Osteocyte (in vitro differentiated cells): ENCODE data around the gene ITPKB. TPM values are rescaled to one million over a fixed set of nuclear protein-coding genes. Genes with fewer than 3 reads are reported as not detected.

Experiments used
- DNase-seq: peaks from one replicate; pipeline ENCODE4 v3.0.0; 2021; ENCODE audit warnings: mixed read lengths; ENCODE audit not compliant: unreplicated experiment; ENCODE audit errors: extremely low spot score
- H3K27ac Mint-ChIP-seq: one replicate; pipeline ENCODE4 v1.8.0; 2021; ENCODE audit warnings: mild to moderate bottlenecking, mixed read lengths; ENCODE audit not compliant: unreplicated experiment
- H3K27me3 Mint-ChIP-seq: one replicate; pipeline ENCODE4 v1.8.0; 2021; ENCODE audit warnings: mixed read lengths; ENCODE audit not compliant: unreplicated experiment
- H3K36me3 Mint-ChIP-seq: one replicate; pipeline ENCODE4 v1.8.0; 2021; ENCODE audit warnings: mixed read lengths; ENCODE audit not compliant: unreplicated experiment
- H3K4me1 Mint-ChIP-seq: one replicate; pipeline ENCODE4 v1.8.0; 2021; ENCODE audit warnings: mixed read lengths; ENCODE audit not compliant: unreplicated experiment
- H3K4me3 Mint-ChIP-seq: one replicate; pipeline ENCODE4 v1.8.0; 2021; ENCODE audit warnings: mild to moderate bottlenecking, moderate library complexity, mixed read lengths; ENCODE audit not compliant: unreplicated experiment
- H3K9me3 Mint-ChIP-seq: one replicate; pipeline ENCODE4 v1.8.0; 2021; ENCODE audit warnings: mixed read lengths; ENCODE audit not compliant: unreplicated experiment
- total RNA-seq: library from RNA; stranded (reverse); gene quantifications from 2 replicates; pipeline ENCODE4 v1.2.1, GENCODE V29; 2021
- TF ChIP-seq, protein P1 (sequence below): fragments of 200-600 bp; sonication (generic); IDR thresholded peaks from 2 replicates; pipeline ENCODE4 v1.5.0; 2021; ENCODE audit warnings: antibody characterized with exemption, mild to moderate bottlenecking, moderate library complexity

Gene ITPKB
- total RNA-seq, 1 donor from 2014 or later, result 28.3 TPM

DNA sequence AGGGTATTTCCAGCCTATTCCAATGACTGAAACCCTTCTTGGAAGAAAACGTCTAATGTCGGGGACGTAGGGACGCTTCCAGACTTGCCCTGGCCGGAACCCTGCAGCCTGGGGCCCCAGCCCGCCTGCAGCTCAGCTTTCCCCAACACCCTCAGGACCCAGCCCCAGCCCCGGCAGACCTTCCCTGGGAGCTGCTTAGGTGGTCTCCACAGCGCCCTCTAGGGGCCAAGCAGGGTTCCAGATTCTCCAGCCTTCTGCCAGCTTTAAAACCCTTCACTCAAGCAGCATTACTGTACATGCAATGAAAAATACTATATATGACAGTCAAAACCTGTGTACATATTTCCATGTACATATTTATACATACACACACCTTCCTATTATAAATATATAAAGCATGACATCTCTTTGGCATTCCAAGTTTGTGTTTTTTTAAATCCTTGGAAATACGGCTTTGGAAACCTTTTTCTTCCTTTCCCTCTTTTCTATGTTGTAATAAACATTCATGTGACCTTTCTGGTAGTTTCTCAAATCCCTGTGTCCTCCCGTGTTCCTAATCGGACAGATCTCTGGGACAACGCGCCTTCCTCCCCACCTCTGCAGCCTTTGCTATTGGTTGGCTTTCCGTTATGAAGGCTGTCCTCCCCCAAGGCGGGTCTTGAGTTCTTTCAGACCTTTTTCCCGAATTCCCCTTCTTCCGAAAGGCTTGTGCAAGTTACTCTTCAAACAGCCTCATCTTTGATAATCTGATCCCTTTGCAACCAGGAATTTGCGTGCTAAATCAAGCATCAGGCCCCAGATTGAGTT lies 130.2 kb downstream of the ITPKB start:
- Mint-ChIP-seq H3K4me1 (peaks cover 14% of the 10 kb centered on the region), H3K4me3 (no peak overlapping the region), H3K9me3 (no peaks in the 10 kb centered on the region), H3K27me3 (peaks cover 27% of the 10 kb centered on the region), H3K27ac (no peak overlapping the region), H3K36me3 (no peaks in the 10 kb centered on the region)
- DNase-seq, result no peak
- TF ChIP-seq, protein P1, sequence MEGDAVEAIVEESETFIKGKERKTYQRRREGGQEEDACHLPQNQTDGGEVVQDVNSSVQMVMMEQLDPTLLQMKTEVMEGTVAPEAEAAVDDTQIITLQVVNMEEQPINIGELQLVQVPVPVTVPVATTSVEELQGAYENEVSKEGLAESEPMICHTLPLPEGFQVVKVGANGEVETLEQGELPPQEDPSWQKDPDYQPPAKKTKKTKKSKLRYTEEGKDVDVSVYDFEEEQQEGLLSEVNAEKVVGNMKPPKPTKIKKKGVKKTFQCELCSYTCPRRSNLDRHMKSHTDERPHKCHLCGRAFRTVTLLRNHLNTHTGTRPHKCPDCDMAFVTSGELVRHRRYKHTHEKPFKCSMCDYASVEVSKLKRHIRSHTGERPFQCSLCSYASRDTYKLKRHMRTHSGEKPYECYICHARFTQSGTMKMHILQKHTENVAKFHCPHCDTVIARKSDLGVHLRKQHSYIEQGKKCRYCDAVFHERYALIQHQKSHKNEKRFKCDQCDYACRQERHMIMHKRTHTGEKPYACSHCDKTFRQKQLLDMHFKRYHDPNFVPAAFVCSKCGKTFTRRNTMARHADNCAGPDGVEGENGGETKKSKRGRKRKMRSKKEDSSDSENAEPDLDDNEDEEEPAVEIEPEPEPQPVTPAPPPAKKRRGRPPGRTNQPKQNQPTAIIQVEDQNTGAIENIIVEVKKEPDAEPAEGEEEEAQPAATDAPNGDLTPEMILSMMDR, result peak; percentile 80

DNA sequence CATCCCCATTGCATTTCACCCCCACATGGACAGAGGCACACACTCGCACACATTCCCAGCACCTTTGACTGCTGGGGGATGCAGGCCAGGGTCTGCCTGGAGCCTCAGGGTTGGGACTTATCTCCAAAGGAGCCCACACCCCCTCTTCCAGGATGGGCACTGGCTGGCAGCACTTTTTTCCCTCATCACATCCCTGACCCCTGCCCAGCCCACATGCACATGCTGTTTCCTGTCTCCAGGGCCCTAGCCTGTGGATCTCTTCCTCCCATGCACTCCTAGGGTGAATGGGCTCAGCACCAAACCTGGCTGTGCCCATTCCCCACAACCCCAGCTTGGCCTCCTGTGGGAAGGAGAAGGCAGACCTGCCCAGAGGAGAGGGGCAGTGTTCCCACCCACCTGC lies 131.3 kb downstream of the ITPKB start:
- peaks cover 24% of the 10 kb centered on the region for H3K4me1 Mint-ChIP-seq

DNA sequence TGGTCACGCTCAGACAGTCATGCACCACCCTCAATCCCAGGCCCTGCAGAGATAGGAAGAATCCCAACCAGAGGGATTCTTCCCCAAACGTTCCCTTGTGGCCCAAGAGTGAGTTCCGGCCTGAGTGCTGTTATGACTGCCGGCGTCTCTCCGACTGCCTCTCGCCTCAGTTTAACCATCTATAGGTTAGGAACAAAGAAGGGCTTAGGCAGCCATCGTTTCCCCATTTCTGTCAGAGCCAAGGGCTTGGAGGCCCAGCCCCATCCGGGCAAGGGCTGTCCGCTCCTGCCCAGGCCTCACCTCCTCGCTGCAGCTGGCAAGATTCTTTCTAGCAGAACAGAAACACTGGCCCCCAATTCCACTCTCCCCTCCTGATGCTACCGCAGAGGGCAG lies 131.8 kb downstream of the ITPKB start:
- no peak overlapping the region for H3K27ac Mint-ChIP-seq
- peaks cover 29% of the 10 kb centered on the region for H3K4me1 Mint-ChIP-seq

More for the DNA sequence above, 131.3 kb downstream of the ITPKB start:
- Mint-ChIP-seq H3K4me3 (no peak overlapping the region), H3K27ac (no peak overlapping the region), H3K9me3 (no peaks in the 10 kb centered on the region), H3K27me3 (peaks cover 19% of the 10 kb centered on the region), H3K36me3 (no peaks in the 10 kb centered on the region)
- no peak for DNase-seq
- TF ChIP-seq, protein P1, result no peak

DNA sequence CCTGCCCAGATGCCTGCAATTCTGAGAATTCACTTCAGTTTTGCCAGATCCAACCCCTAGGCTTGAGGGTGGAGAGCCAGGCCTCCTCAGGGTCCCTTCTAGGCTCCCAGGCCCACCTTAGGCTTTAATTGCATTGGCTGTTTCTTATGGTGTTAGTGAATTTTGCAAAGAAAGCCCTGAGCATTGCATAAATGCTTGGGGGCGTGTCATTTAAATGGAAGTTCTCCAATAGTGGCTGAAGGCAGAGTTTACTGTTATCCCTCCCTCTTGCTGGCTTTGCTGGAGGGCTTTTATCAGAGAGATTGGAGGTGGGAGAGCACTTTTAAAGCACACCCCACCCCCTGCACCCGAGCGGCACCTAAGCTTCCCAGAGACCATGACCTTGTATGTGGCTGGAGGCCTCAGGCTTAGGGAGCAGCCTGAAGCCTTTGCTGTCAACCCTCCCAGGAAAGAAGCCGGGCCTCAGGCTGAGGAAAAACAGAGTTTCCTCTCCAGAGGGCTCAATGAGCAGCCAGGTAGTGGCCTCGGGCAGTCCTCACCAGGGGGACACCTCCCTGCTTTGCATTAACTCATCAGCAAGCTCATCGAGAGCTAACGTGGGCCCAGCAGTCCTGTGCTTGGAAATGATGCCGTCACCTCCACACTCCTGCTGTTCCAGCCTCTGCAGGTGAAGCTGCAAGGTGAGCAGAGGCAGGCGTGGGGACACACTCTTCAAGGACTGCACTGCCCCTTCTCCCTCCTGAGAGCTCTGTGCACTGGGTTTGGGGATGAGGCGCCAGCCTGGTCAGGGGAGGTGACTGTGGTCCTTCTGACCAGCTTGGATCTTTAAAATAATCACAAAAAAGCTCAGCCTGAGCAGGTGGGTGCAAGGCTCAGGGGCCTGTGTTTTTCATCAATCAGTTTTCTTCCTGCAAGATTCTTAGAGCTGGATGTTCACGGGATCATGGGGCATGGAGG lies 132.5 kb downstream of the ITPKB start:
- Mint-ChIP-seq H3K36me3 (no peaks in the 10 kb centered on the region), H3K9me3 (no peaks in the 10 kb centered on the region), H3K27ac (no peak overlapping the region), H3K4me3 (no peak overlapping the region), H3K4me1 (peaks cover 36% of the 10 kb centered on the region), H3K27me3 (peaks cover 11% of the 10 kb centered on the region)
- no peak for DNase-seq
- TF ChIP-seq, protein P1, result no peak

More for the DNA sequence above, 131.8 kb downstream of the ITPKB start:
- TF ChIP-seq, protein P1, result no peak
- DNase-seq, result no peak
- Mint-ChIP-seq H3K9me3 (no peaks in the 10 kb centered on the region), H3K27me3 (peaks cover 16% of the 10 kb centered on the region), H3K4me3 (no peak overlapping the region), H3K36me3 (no peaks in the 10 kb centered on the region)
